IPS-11a (cell line): Measurements from ENCODE around the gene PPFIA2.

Experiments
- H3K4me3 ChIP-seq: one replicate; pipeline ENCODE4 v1.5.1; 2013; ENCODE audit warnings: low read depth, low read length, control low read depth

Gene PPFIA2

GRCh38 chr12:81360916-81361315, 398.2 kb downstream of the PPFIA2 start:
- no peak overlapping the region for H3K4me3 ChIP-seq

GRCh38 chr12:81359736-81360135, 399.4 kb downstream of the PPFIA2 start:
- H3K4me3 ChIP-seq, result no peak overlapping the region

- H3K4me3 ChIP-seq, result no peak overlapping the region
Measured at GRCh38 chr12:81354327-81354932, 404.7 kb downstream of the PPFIA2 start.

- H3K4me3 ChIP-seq, result no peak overlapping the region
Measured at GRCh38 chr12:81350309-81350708, 408.8 kb downstream of the PPFIA2 start.

- H3K4me3 ChIP-seq, result no peak overlapping the region
Measured at GRCh38 chr12:81347404-81347803, 411.7 kb downstream of the PPFIA2 start.

GRCh38 chr12:81340910-81341309, 418.2 kb downstream of the PPFIA2 start:
- no peak overlapping the region for H3K4me3 ChIP-seq

- no peak overlapping the region for H3K4me3 ChIP-seq
Measured at GRCh38 chr12:81339071-81339470, 420.1 kb downstream of the PPFIA2 start.

- no peak overlapping the region for H3K4me3 ChIP-seq
Measured at GRCh38 chr12:81337886-81338285, 421.3 kb downstream of the PPFIA2 start.

- no peak overlapping the region for H3K4me3 ChIP-seq
Measured at GRCh38 chr12:81333812-81334211, 425.3 kb downstream of the PPFIA2 start.

GRCh38 chr12:81332054-81332453, 427.1 kb downstream of the PPFIA2 start:
- no peak overlapping the region for H3K4me3 ChIP-seq

GRCh38 chr12:81330480-81330879, 428.7 kb downstream of the PPFIA2 start:
- no peak overlapping the region for H3K4me3 ChIP-seq

GRCh38 chr12:81329085-81329484, 430.1 kb downstream of the PPFIA2 start:
- H3K4me3 ChIP-seq, result no peak overlapping the region

- no peak overlapping the region for H3K4me3 ChIP-seq
Measured at GRCh38 chr12:81327425-81327824, 431.7 kb downstream of the PPFIA2 start.

GRCh38 chr12:81325086-81325485, 434.1 kb downstream of the PPFIA2 start:
- H3K4me3 ChIP-seq, result no peak overlapping the region

- no peak overlapping the region for H3K4me3 ChIP-seq
Measured at GRCh38 chr12:81314903-81315531, 444.1 kb downstream of the PPFIA2 start.

- H3K4me3 ChIP-seq, result no peak overlapping the region
Measured at GRCh38 chr12:81303935-81304334, 455.2 kb downstream of the PPFIA2 start.

- no peak overlapping the region for H3K4me3 ChIP-seq
Measured at GRCh38 chr12:81300454-81300853, 458.7 kb downstream of the PPFIA2 start.

- H3K4me3 ChIP-seq, result no peak overlapping the region
Measured at GRCh38 chr12:81297601-81298000, 461.5 kb downstream of the PPFIA2 start.

- H3K4me3 ChIP-seq, result no peak overlapping the region
Measured at GRCh38 chr12:81296556-81297305, 462.4 kb downstream of the PPFIA2 start.

- H3K4me3 ChIP-seq, result no peak overlapping the region
Measured at GRCh38 chr12:81295251-81295650, 463.9 kb downstream of the PPFIA2 start.

- no peak overlapping the region for H3K4me3 ChIP-seq
Measured at GRCh38 chr12:81294325-81295190, 464.6 kb downstream of the PPFIA2 start.
